ENCODE measurements around the gene CRTC3. TPM values are rescaled to one million over a fixed set of nuclear protein-coding genes. Genes with fewer than 3 reads are reported as not detected.

Gene CRTC3
- total and polyA plus RNA-seq, 2 of the 4 experiments (the other 2 are of a cell fraction), result 4.7 to 14.8 TPM

GRCh38 chr15:90609242-90610180 is 79.8 kb downstream of the CRTC3 start:
- Histone ChIP-seq H3K79me1 (ENCODE audit: low read depth in 1 of 2, low read length in 2 of 2) (peaks cover 5 to 24% of the 10 kb centered on the region in 2 experiments; a peak in 2 of 4 replicates), H4K91ac (ENCODE audit: insufficient read depth, low read depth, low read length) (peak overlapping the region; percentile 45; the same call in 1 of the 2 replicates), H3K56ac (ENCODE audit: extremely low read depth, insufficient read depth, low read length) (no peak overlapping the region), H2BK20ac (ENCODE audit: low read depth, low read length) (no peak overlapping the region), H4K5ac (ENCODE audit: low read depth, low read length) (peak overlapping the region; percentile 38; the same call in 1 of the 2 replicates), H3K14ac (replicated peaks; ENCODE audit: low read depth, low read length) (peak overlapping the region; percentile 30; the same call in 1 of the 2 replicates), H3K27ac (ENCODE audit: insufficient read depth, low read length) (peak overlapping the region; percentile 95; the same call in 1 of the 2 replicates), H2AK5ac (ENCODE audit: low read depth, low read length) (no peak overlapping the region), H2AFZ (replicated peaks; ENCODE audit: low read length, poor library complexity) (no peak overlapping the region), H4K20me1 (ENCODE audit: insufficient read depth, low read length) (0 out of 2 replicates have a peak, but pooled peaks cover 3% of the 10 kb centered on the region), H3K23ac (ENCODE audit: low read depth, low read length) (no peak overlapping the region; the same call in none of the 2 replicates), H3K4me1 (ENCODE audit: control insufficient read depth, insufficient read depth, low read length) (peaks cover 15% of the 10 kb centered on the region), H3K4ac (ENCODE audit: low read depth, low read length) (peak overlapping the region; percentile 59; the same call in 1 of the 2 replicates), H3K9ac (ENCODE audit: low read depth, low read length) (peak overlapping the region; percentile 69), H3K18ac (ENCODE audit: low read depth, low read length) (peak overlapping the region; percentile 55), H3K27me3 (ENCODE audit: control insufficient read depth, insufficient read depth, low read length) (no peaks in the 10 kb centered on the region), H2AK9ac (replicated peaks; ENCODE audit: low read depth, low read length, poor library complexity) (no peak overlapping the region), H3K36me3 (ENCODE audit: control insufficient read depth, insufficient read depth, low read length) (peaks cover 34% of the 10 kb centered on the region), H2BK5ac (ENCODE audit: low read depth, low read length, poor library complexity, severe bottlenecking) (peak overlapping the region; percentile 65), H2BK15ac (ENCODE audit: low read depth, low read length) (0 out of 3 replicates have a peak overlapping the region, but pooled peaks have one; percentile 33), H2BK120ac (ENCODE audit: low read depth, low read length) (peak overlapping the region; percentile 50; the same call in 1 of the 2 replicates), H4K8ac (ENCODE audit: low read depth in 2 of 2, low read length in 2 of 2) (peak overlapping the region; percentile 55 to 67), H3K4me3 (ENCODE audit: insufficient read depth, low read depth, low read length) (no peak overlapping the region), H3K9me1 (ENCODE audit: insufficient read depth, low read length) (peaks cover 24% of the 10 kb centered on the region), H3K4me2 (ENCODE audit: low read depth, low read length) (peak overlapping the region; percentile 57), H3K9me3 (ENCODE audit: control insufficient read depth, insufficient read depth, low read length) (no peaks in the 10 kb centered on the region)
- ATAC-seq (ENCODE audit: low read depth), result peak; percentile 86
- BruUV-seq (replicated peaks), result no TSS peak
- POLR2A ChIA-PET (ENCODE audit: unreplicated experiment), result no interaction called here
- in situ Hi-C loops (cut with MboI; ENCODE audit: low sequenced_read_pairs), result no loop called here
- intact Hi-C loops (cut with micrococcal nuclease), result loop anchor here (10.0 kb wide), 1 partner anchor 285 kb away; no protein-coding TSS in a partner anchor
- dilution Hi-C loops (cut with HindIII; ENCODE audit: low sequenced_read_pairs, unreplicated experiment), result no loop called here
- CTCF ChIA-PET, result interaction anchor here (0.6 kb wide), 1 partner anchor 277 kb away, joined by 4 read pairs; no protein-coding TSS in a partner anchor
- WGBS, 2 experiments (ENCODE audit: extremely low coverage in 2 of 2, insufficient read length in 1 of 2), result 14% methylated on average over 1 of the region's 5 CpGs; no CpG with 5 or more reads in 1 of the 2 experiments
- peak; percentile 51 for DNase-seq
- TF ChIP-seq ELK1 (IDR thresholded peaks at IDR 0.05; ENCODE audit: borderline replicate concordance, low read depth, low read length) (no peak), RFX5 (IDR thresholded peaks at IDR 0.05; ENCODE audit: low read depth, low read length) (no peak), POLR2A (IDR thresholded peaks at IDR 0.05; ENCODE audit: low read depth, low read length) (no peak), MAFK (IDR thresholded peaks at IDR 0.05; ENCODE audit: low read depth, low read length) (no peak), BHLHE40 (IDR thresholded peaks at IDR 0.05; ENCODE audit: low read depth, low read length) (no peak), USF2 (IDR thresholded peaks at IDR 0.05; ENCODE audit: low read depth, low read length) (no peak), SMC3 (IDR thresholded peaks at IDR 0.05; ENCODE audit: low read depth, low read length) (no peak), RCOR1 (IDR thresholded peaks at IDR 0.05; ENCODE audit: insufficient replicate concordance, low read length) (no peak), MXI1 (IDR thresholded peaks at IDR 0.05; ENCODE audit: borderline replicate concordance, low read depth, low read length) (no peak), NFE2L2 (IDR thresholded peaks at IDR 0.05; ENCODE audit: low read depth, low read length) (no peak), RAD21 (IDR thresholded peaks at IDR 0.05; ENCODE audit: low read length) (no peak), CEBPB (IDR thresholded peaks at IDR 0.05; ENCODE audit: low read depth, low read length) (no peak)
- TF ChIP-seq, protein P1, sequence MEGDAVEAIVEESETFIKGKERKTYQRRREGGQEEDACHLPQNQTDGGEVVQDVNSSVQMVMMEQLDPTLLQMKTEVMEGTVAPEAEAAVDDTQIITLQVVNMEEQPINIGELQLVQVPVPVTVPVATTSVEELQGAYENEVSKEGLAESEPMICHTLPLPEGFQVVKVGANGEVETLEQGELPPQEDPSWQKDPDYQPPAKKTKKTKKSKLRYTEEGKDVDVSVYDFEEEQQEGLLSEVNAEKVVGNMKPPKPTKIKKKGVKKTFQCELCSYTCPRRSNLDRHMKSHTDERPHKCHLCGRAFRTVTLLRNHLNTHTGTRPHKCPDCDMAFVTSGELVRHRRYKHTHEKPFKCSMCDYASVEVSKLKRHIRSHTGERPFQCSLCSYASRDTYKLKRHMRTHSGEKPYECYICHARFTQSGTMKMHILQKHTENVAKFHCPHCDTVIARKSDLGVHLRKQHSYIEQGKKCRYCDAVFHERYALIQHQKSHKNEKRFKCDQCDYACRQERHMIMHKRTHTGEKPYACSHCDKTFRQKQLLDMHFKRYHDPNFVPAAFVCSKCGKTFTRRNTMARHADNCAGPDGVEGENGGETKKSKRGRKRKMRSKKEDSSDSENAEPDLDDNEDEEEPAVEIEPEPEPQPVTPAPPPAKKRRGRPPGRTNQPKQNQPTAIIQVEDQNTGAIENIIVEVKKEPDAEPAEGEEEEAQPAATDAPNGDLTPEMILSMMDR (conservative IDR thresholded peaks at IDR 0.05; ENCODE audit: low read depth, low read length), result no peak
